HEK293 (cell line): ENCODE measurements around the gene OTUB1.
"Not testable (repeated sequence)": the region's sequence is repeated elsewhere in the genome, so short reads cannot be mapped to it uniquely, and the experiment has no call there.

Experiments
- BCL11A ChIP-seq: fragments of 450-650 bp; formaldehyde crosslinking; IDR thresholded peaks from 2 replicates; pipeline ENCODE4 v1.5.1; 2016; ENCODE audit warnings: low read depth, missing biosample characterization, missing genetic modification characterization
- MEIS1 ChIP-seq: sonication (generic); formaldehyde crosslinking; IDR thresholded peaks from 2 replicates; pipeline ENCODE4 v1.8.1; 2022; ENCODE audit warnings: missing genetic modification reagents, mild to moderate bottlenecking, borderline replicate concordance
- TSHZ1 ChIP-seq: fragments of 450-650 bp; formaldehyde crosslinking; IDR thresholded peaks from 2 replicates; pipeline ENCODE4 v1.5.1; 2016; ENCODE audit warnings: missing biosample characterization, missing genetic modification characterization, borderline replicate concordance
- ZBTB8A ChIP-seq: fragments of 450-650 bp; formaldehyde crosslinking; IDR thresholded peaks from 2 replicates; pipeline ENCODE4 v1.5.1; 2016; ENCODE audit warnings: missing biosample characterization, missing genetic modification characterization
- ZNF10 ChIP-seq: fragments of 450-650 bp; formaldehyde crosslinking; IDR thresholded peaks from 2 replicates; pipeline ENCODE4 v1.5.1; 2017; ENCODE audit warnings: missing biosample characterization, missing genetic modification characterization
- ZNF132 ChIP-seq: fragments of 450-650 bp; formaldehyde crosslinking; IDR thresholded peaks from 2 replicates; pipeline ENCODE4 v1.5.1; 2017; ENCODE audit warnings: missing biosample characterization, missing genetic modification characterization, borderline replicate concordance
- ZNF23 ChIP-seq: fragments of 450-650 bp; formaldehyde crosslinking; IDR thresholded peaks from 2 replicates; pipeline ENCODE4 v1.5.1; 2016; ENCODE audit warnings: missing biosample characterization, missing genetic modification characterization, borderline replicate concordance
- ZNF274 ChIP-seq, 2 experiments: fragments of 200-500 bp in 1 of 2; fragments of 450-650 bp in 1 of 2; sonication (Bioruptor generic) in 1 of 2; formaldehyde crosslinking in 1 of 2; IDR thresholded peaks; 2 replicates each; pipeline versions ENCODE4 v1.5.1 to v1.6.1; 2014 to 2016; ENCODE audit warnings: borderline replicate concordance in 1 of 2, inconsistent platforms in 1 of 2, low read length in 1 of 2, missing biosample characterization in 1 of 2, missing genetic modification characterization in 1 of 2
- ZNF292 ChIP-seq: fragments of 450-650 bp; formaldehyde crosslinking; IDR thresholded peaks from 2 replicates; pipeline ENCODE4 v1.5.1; 2016; ENCODE audit warnings: low read depth, missing biosample characterization, missing genetic modification characterization, borderline replicate concordance
- ZNF350 ChIP-seq: fragments of 450-650 bp; formaldehyde crosslinking; IDR thresholded peaks from 2 replicates; pipeline ENCODE4 v1.5.0; 2017; ENCODE audit warnings: missing biosample characterization, mild to moderate bottlenecking, missing genetic modification characterization
- TF ChIP-seq, protein P1 (sequence below): fragments of 450-650 bp; formaldehyde crosslinking; IDR thresholded peaks from 2 replicates; pipeline ENCODE4 v1.5.1; 2016; ENCODE audit warnings: missing biosample characterization, missing genetic modification characterization

DNA sequence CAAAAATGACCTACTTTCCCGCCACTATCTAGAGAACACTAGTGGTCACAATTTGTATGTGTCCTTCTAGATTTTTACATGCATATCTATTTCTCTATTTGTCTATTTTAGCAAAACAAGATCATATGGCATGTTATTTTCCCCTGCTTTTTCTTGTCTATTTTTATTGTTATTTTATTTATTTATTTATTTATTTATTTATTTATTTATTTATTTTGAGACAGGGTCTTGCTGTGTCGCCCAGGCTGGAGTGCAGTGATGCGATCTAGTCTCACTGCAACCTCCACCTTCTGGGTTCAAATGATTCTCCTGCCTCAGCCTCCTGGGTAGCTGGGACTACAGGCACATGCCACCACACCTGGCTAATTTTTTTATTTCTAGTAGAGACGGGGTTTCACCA lies 22.3 kb upstream of the OTUB1 start:
- not testable (repeated sequence) for TF ChIP-seq MEIS1 (CRISPR knock-in tag); ZNF292 (tag by site-specific recombination); ZNF23 (tag by site-specific recombination); BCL11A (tag by site-specific recombination); ZNF350; ZNF132 (tag by site-specific recombination); ZNF274 (IDR thresholded peaks at IDR 0.05; ENCODE audit: low read length); ZNF274 (tag by site-specific recombination; IDR thresholded peaks at IDR 0.05; ENCODE audit: borderline replicate concordance); ZNF10 (tag by site-specific recombination); TSHZ1 (tag by site-specific recombination)
- TF ChIP-seq, protein P1, sequence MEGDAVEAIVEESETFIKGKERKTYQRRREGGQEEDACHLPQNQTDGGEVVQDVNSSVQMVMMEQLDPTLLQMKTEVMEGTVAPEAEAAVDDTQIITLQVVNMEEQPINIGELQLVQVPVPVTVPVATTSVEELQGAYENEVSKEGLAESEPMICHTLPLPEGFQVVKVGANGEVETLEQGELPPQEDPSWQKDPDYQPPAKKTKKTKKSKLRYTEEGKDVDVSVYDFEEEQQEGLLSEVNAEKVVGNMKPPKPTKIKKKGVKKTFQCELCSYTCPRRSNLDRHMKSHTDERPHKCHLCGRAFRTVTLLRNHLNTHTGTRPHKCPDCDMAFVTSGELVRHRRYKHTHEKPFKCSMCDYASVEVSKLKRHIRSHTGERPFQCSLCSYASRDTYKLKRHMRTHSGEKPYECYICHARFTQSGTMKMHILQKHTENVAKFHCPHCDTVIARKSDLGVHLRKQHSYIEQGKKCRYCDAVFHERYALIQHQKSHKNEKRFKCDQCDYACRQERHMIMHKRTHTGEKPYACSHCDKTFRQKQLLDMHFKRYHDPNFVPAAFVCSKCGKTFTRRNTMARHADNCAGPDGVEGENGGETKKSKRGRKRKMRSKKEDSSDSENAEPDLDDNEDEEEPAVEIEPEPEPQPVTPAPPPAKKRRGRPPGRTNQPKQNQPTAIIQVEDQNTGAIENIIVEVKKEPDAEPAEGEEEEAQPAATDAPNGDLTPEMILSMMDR (tag by site-specific recombination), result not testable (repeated sequence)
- peak; percentile 73; the same call in 1 of the 2 replicates for TF ChIP-seq ZBTB8A
